ENCODE measurements around the gene LKAAEAR1. TPM values are rescaled to one million over a fixed set of nuclear protein-coding genes. Genes with fewer than 3 reads are reported as not detected.
"Not testable (repeated sequence)": the region's sequence is repeated elsewhere in the genome, so short reads cannot be mapped to it uniquely, and the experiment has no call there.

Gene LKAAEAR1
- total RNA-seq, 1 donor from 2014 or later = not detected

- no peaks in the 10 kb centered on the region for H3K4me1 Mint-ChIP-seq (ENCODE audit: low read depth, unreplicated experiment)
- Histone ChIP-seq H3K9me3 (ENCODE audit: insufficient read depth, low read depth, low read length) (no peaks in the 10 kb centered on the region), H3K4me3 (ENCODE audit: insufficient read depth, low read depth, low read length) (no peak overlapping the region), H3K27me3 (ENCODE audit: insufficient read depth, low read length) (peaks cover 23% of the 10 kb centered on the region), H3K9ac (ENCODE audit: low read length) (no peak overlapping the region), H3K27ac (ENCODE audit: low read depth, low read length) (no peak overlapping the region), H3K4me1 (ENCODE audit: insufficient read depth, low read length) (no peaks in the 10 kb centered on the region), H3K36me3 (ENCODE audit: insufficient read depth, low read length) (no peaks in the 10 kb centered on the region), H4K20me1 (ENCODE audit: insufficient read depth, low read length) (no peaks in the 10 kb centered on the region), H3K79me2 (ENCODE audit: insufficient read depth, low read length) (no peaks in the 10 kb centered on the region), H3K4me2 (ENCODE audit: low read length) (no peak overlapping the region), H2AFZ (ENCODE audit: low read depth, low read length) (no peak overlapping the region)
- peaks cover 4% of the 10 kb centered on the region for H3K36me3 Mint-ChIP-seq (ENCODE audit: low read depth, unreplicated experiment)
- H3K4me3 Mint-ChIP-seq (ENCODE audit: unreplicated experiment) = no peak overlapping the region
- TF ChIP-seq CTCF (IDR thresholded peaks at IDR 0.05; ENCODE audit: insufficient read depth, low read depth, low read length) (no peak), EZH2 (IDR thresholded peaks at IDR 0.05; ENCODE audit: insufficient read depth, low read length) (no peak)
- peaks cover 32% of the 10 kb centered on the region for H3K27me3 Mint-ChIP-seq (ENCODE audit: low read depth, unreplicated experiment)
- no peak for FAIRE-seq
- H3K9me3 Mint-ChIP-seq (ENCODE audit: unreplicated experiment) = peaks cover 5% of the 10 kb centered on the region
- DNase-seq (ENCODE audit: low read depth) = no peak
- no peak overlapping the region for H3K27ac Mint-ChIP-seq (ENCODE audit: unreplicated experiment)
Measured at GRCh38 chr20:64119301-64119680, 35.1 kb upstream of the LKAAEAR1 start.

- not testable (repeated sequence) for DNase-seq (ENCODE audit: low read depth); H3K4me1 ChIP-seq (ENCODE audit: insufficient read depth, low read length); FAIRE-seq; H4K20me1 ChIP-seq (ENCODE audit: insufficient read depth, low read length); H3K27ac Mint-ChIP-seq (ENCODE audit: unreplicated experiment); H3K36me3 ChIP-seq (ENCODE audit: insufficient read depth, low read length); H3K9me3 Mint-ChIP-seq (ENCODE audit: unreplicated experiment); H3K36me3 Mint-ChIP-seq (ENCODE audit: low read depth, unreplicated experiment); H2AFZ ChIP-seq (ENCODE audit: low read depth, low read length); H3K4me3 ChIP-seq (ENCODE audit: insufficient read depth, low read depth, low read length); H3K79me2 ChIP-seq (ENCODE audit: insufficient read depth, low read length); H3K4me2 ChIP-seq (ENCODE audit: low read length); H3K27ac ChIP-seq (ENCODE audit: low read depth, low read length); H3K4me3 Mint-ChIP-seq (ENCODE audit: unreplicated experiment); H3K9me3 ChIP-seq (ENCODE audit: insufficient read depth, low read depth, low read length); H3K4me1 Mint-ChIP-seq (ENCODE audit: low read depth, unreplicated experiment); H3K9ac ChIP-seq (ENCODE audit: low read length)
- peaks cover 33% of the 10 kb centered on the region for H3K27me3 Mint-ChIP-seq (ENCODE audit: low read depth, unreplicated experiment)
- peaks cover 15% of the 10 kb centered on the region for H3K27me3 ChIP-seq (ENCODE audit: insufficient read depth, low read length)
Measured at GRCh38 chr20:64117432-64117777, 33.2 kb upstream of the LKAAEAR1 start.

- Mint-ChIP-seq H3K4me1 (ENCODE audit: low read depth, unreplicated experiment) (peaks cover 3% of the 10 kb centered on the region), H3K27ac (ENCODE audit: unreplicated experiment) (no peak overlapping the region), H3K27me3 (ENCODE audit: low read depth, unreplicated experiment) (peaks cover 35% of the 10 kb centered on the region), H3K36me3 (ENCODE audit: low read depth, unreplicated experiment) (peaks cover 4% of the 10 kb centered on the region), H3K4me3 (ENCODE audit: unreplicated experiment) (no peak overlapping the region), H3K9me3 (ENCODE audit: unreplicated experiment) (no peaks in the 10 kb centered on the region)
- DNase-seq (ENCODE audit: low read depth) = no peak
- no peak overlapping the region for H2AFZ ChIP-seq (ENCODE audit: low read depth, low read length)
- no peaks in the 10 kb centered on the region for H3K79me2 ChIP-seq (ENCODE audit: insufficient read depth, low read length)
- H3K36me3 ChIP-seq (ENCODE audit: insufficient read depth, low read length) = no peaks in the 10 kb centered on the region
- no peaks in the 10 kb centered on the region for H3K4me1 ChIP-seq (ENCODE audit: insufficient read depth, low read length)
- peaks cover 13% of the 10 kb centered on the region for H3K27me3 ChIP-seq (ENCODE audit: insufficient read depth, low read length)
- H3K4me2 ChIP-seq (ENCODE audit: low read length) = no peak overlapping the region
- FAIRE-seq = no peak
- H4K20me1 ChIP-seq (ENCODE audit: insufficient read depth, low read length) = no peaks in the 10 kb centered on the region
- H3K27ac ChIP-seq (ENCODE audit: low read depth, low read length) = no peak overlapping the region
- no peak for TF ChIP-seq EZH2 (IDR thresholded peaks at IDR 0.05; ENCODE audit: insufficient read depth, low read length)
- no peak for TF ChIP-seq CTCF (IDR thresholded peaks at IDR 0.05; ENCODE audit: insufficient read depth, low read depth, low read length)
- no peak overlapping the region for H3K9ac ChIP-seq (ENCODE audit: low read length)
- H3K4me3 ChIP-seq (ENCODE audit: insufficient read depth, low read depth, low read length) = no peak overlapping the region
- H3K9me3 ChIP-seq (ENCODE audit: insufficient read depth, low read depth, low read length) = no peaks in the 10 kb centered on the region
Measured at GRCh38 chr20:64116541-64117431, 32.6 kb upstream of the LKAAEAR1 start.
